ENCODE data around the gene SLC38A2.

DNA sequence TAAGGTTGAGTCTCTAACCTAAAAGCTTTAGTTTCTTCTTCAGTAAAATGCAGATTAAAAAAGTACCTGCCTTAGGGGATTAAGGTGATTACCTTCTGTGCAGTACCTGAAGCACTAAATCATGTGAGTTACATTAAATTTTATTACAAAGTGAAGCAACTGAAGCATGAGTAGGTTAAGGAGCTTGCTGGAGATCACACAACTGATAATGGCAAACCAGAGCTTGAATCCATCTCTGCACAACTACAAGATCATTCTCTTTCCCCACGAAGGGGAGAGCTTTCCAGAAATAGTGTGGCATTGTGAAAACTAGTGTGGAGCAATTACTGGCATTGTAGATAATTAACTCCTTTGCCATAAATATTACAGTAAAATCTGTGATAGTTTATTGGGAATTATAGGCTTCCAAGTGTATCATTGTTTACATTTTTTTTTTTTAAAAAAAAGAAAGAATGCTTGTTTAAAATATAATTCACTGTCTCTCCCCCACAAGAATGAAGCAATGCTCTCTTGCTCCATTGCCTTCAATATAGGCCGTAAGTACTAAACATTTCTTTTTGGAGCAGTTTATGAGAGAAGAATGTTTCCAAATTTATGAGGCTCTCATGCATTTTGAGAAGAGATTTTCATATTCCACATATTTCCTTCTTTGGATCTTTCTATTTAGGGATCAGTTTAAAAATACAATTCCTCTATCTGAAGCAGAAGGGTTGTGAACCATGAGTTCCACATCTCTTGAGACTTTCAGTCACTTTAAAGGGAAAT, 20.5 kb downstream of the SLC38A2 start:
- TF ChIP-seq, protein P1, sequence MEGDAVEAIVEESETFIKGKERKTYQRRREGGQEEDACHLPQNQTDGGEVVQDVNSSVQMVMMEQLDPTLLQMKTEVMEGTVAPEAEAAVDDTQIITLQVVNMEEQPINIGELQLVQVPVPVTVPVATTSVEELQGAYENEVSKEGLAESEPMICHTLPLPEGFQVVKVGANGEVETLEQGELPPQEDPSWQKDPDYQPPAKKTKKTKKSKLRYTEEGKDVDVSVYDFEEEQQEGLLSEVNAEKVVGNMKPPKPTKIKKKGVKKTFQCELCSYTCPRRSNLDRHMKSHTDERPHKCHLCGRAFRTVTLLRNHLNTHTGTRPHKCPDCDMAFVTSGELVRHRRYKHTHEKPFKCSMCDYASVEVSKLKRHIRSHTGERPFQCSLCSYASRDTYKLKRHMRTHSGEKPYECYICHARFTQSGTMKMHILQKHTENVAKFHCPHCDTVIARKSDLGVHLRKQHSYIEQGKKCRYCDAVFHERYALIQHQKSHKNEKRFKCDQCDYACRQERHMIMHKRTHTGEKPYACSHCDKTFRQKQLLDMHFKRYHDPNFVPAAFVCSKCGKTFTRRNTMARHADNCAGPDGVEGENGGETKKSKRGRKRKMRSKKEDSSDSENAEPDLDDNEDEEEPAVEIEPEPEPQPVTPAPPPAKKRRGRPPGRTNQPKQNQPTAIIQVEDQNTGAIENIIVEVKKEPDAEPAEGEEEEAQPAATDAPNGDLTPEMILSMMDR (IDR thresholded peaks at IDR 0.05; ENCODE audit: borderline replicate concordance, extremely low read depth, low read length, poor library complexity, severe bottlenecking), result no peak
- no peak for TF ChIP-seq EZH2 (IDR thresholded peaks at IDR 0.05; ENCODE audit: borderline replicate concordance, low read depth, low read length, severe bottlenecking)
